Measurements from ENCODE around the gene GPR107.

Gene GPR107

GRCh38 chr9:130175355-130175754 lies 121.6 kb downstream of the GPR107 start:
- no peak for TF ChIP-seq CTCF (conservative IDR thresholded peaks at IDR 0.05; ENCODE audit: low read length)
- H3K4me3 ChIP-seq (ENCODE audit: low read length), result no peak overlapping the region
- no peak for DNase-seq (ENCODE audit: low read depth)

GRCh38 chr9:130176760-130177159 lies 123.1 kb downstream of the GPR107 start:
- no peak for DNase-seq (ENCODE audit: low read depth)
- no peak overlapping the region for H3K4me3 ChIP-seq (ENCODE audit: low read length)
- no peak for TF ChIP-seq CTCF (conservative IDR thresholded peaks at IDR 0.05; ENCODE audit: low read length)

GRCh38 chr9:130177898-130178805 lies 124.4 kb downstream of the GPR107 start:
- DNase-seq (ENCODE audit: low read depth), result no peak
- TF ChIP-seq CTCF (conservative IDR thresholded peaks at IDR 0.05; ENCODE audit: low read length), result no peak
- H3K4me3 ChIP-seq (ENCODE audit: low read length), result no peak overlapping the region

GRCh38 chr9:130179331-130179907 lies 125.7 kb downstream of the GPR107 start:
- DNase-seq (ENCODE audit: low read depth), result no peak
- no peak for TF ChIP-seq CTCF (conservative IDR thresholded peaks at IDR 0.05; ENCODE audit: low read length)
- no peak overlapping the region for H3K4me3 ChIP-seq (ENCODE audit: low read length)

- no peak for DNase-seq (ENCODE audit: low read depth)
- H3K4me3 ChIP-seq (ENCODE audit: low read length), result no peak overlapping the region
- no peak for TF ChIP-seq CTCF (conservative IDR thresholded peaks at IDR 0.05; ENCODE audit: low read length)
Observed at GRCh38 chr9:130180516-130180915, 126.8 kb downstream of the GPR107 start.

GRCh38 chr9:130181678-130182380 lies 128.1 kb downstream of the GPR107 start:
- no peak overlapping the region for H3K4me3 ChIP-seq (ENCODE audit: low read length)
- DNase-seq (ENCODE audit: low read depth), result no peak
- no peak for TF ChIP-seq CTCF (conservative IDR thresholded peaks at IDR 0.05; ENCODE audit: low read length)
